ENCODE results near the gene ZC3H18.
"Not testable (repeated sequence)": the region's sequence is repeated elsewhere in the genome, so short reads cannot be mapped to it uniquely, and the experiment has no call there.

Gene ZC3H18

GRCh38 chr16:88665570-88665969, 95.4 kb downstream of the ZC3H18 start:
- TF ChIP-seq ZFX (IDR thresholded peaks at IDR 0.05): no peak
- no peak for TF ChIP-seq CTCF (conservative IDR thresholded peaks at IDR 0.05)
- no peak overlapping the region for H3K27ac ChIP-seq

- TF ChIP-seq ZFX (IDR thresholded peaks at IDR 0.05) (no peak), CTCF (conservative IDR thresholded peaks at IDR 0.05) (no peak)
- H3K27ac ChIP-seq: no peak overlapping the region
These were observed 97.3 kb downstream of the ZC3H18 start for GRCh38 chr16:88667461-88667860.

GRCh38 chr16:88669493-88669892, 99.3 kb downstream of the ZC3H18 start:
- not testable (repeated sequence) for H3K27ac ChIP-seq

GRCh38 chr16:88669980-88670379, 99.8 kb downstream of the ZC3H18 start:
- no peak for TF ChIP-seq ZFX (IDR thresholded peaks at IDR 0.05)
- no peak for TF ChIP-seq CTCF (conservative IDR thresholded peaks at IDR 0.05)
- no peak overlapping the region for H3K27ac ChIP-seq

- TF ChIP-seq CTCF (conservative IDR thresholded peaks at IDR 0.05) (no peak), ZFX (IDR thresholded peaks at IDR 0.05) (no peak)
- H3K27ac ChIP-seq: no peak overlapping the region
These were observed 101.6 kb downstream of the ZC3H18 start for GRCh38 chr16:88671806-88672205.

- no peak; the same call in 1 of the 2 replicates for TF ChIP-seq CTCF (conservative IDR thresholded peaks at IDR 0.05)
- no peak for TF ChIP-seq ZFX (IDR thresholded peaks at IDR 0.05)
- H3K27ac ChIP-seq: no peak overlapping the region
These were observed 102.6 kb downstream of the ZC3H18 start for GRCh38 chr16:88672776-88673175.

GRCh38 chr16:88673716-88674379, 103.6 kb downstream of the ZC3H18 start:
- H3K27ac ChIP-seq: no peak overlapping the region
- TF ChIP-seq ZFX (IDR thresholded peaks at IDR 0.05) (no peak), CTCF (conservative IDR thresholded peaks at IDR 0.05) (no peak)
